IMR-90 (cell line): ENCODE data around the gene SLC29A2. TPM values are rescaled to one million over a fixed set of nuclear protein-coding genes. Genes with fewer than 3 reads are reported as not detected.

ENCODE experiments used
- ATAC-seq: fragments of 200-7000 bp; cut with Tn5 transposase; 2 replicates; pipeline ENCODE4 v1.9.1; 2020; ENCODE audit warnings: low read depth, mild to moderate bottlenecking, moderate library complexity
- BruUV-seq: library from RNA; stranded (reverse); fragments of 400-500 nt; replicated peaks from 2 replicates; lab custom pipeline; 2021; lab: Mats Ljungman, UMichigan
- CTCF ChIA-PET: fragments of 300-600 bp; formaldehyde crosslinking; extraction: SDS; loops from one replicate; lab custom pipeline; 2021; ENCODE audit warnings: antibody characterized with exemption; lab: Yijun Ruan, JAX
- POLR2A ChIA-PET: fragments of 300-600 bp; sonication (Branson Sonifier 250); formaldehyde crosslinking; loops from one replicate; lab custom pipeline; 2022; ENCODE audit warnings: antibody characterized with exemption; ENCODE audit not compliant: unreplicated experiment; lab: Charles Lee
- DNase-seq: peaks from one replicate; pipeline ENCODE4 v3.0.0; 2013
- H2AFZ ChIP-seq: replicated peaks from 2 replicates; pipeline ENCODE3; 2013; ENCODE audit warnings: low read length, mild to moderate bottlenecking; ENCODE audit not compliant: poor library complexity
- H2AK5ac ChIP-seq: 2 replicates; pipeline ENCODE4 v1.6.1; 2013; ENCODE audit warnings: low read depth, low read length, inconsistent platforms
- H2AK9ac ChIP-seq: replicated peaks from 2 replicates; pipeline ENCODE3; 2013; ENCODE audit warnings: mild to moderate bottlenecking, low read depth, low read length, moderate library complexity; ENCODE audit not compliant: poor library complexity
- H2BK120ac ChIP-seq: 2 replicates; pipeline ENCODE4 v1.6.1; 2013; ENCODE audit warnings: low read depth, low read length, inconsistent platforms
- H2BK15ac ChIP-seq: 3 replicates; pipeline ENCODE4 v1.6.1; 2013; ENCODE audit warnings: low read depth, low read length, inconsistent platforms
- H2BK20ac ChIP-seq: 2 replicates; pipeline ENCODE4 v1.6.1; 2013; ENCODE audit warnings: low read depth, mild to moderate bottlenecking, inconsistent platforms, low read length, moderate library complexity
- H2BK5ac ChIP-seq: 2 replicates; pipeline ENCODE4 v1.6.1; 2013; ENCODE audit warnings: mild to moderate bottlenecking, low read depth, low read length, inconsistent platforms; ENCODE audit not compliant: poor library complexity, severe bottlenecking
- H3K14ac ChIP-seq: replicated peaks from 2 replicates; pipeline ENCODE4 v1.6.1; 2013; ENCODE audit warnings: low read depth, low read length, inconsistent platforms
- H3K18ac ChIP-seq: 2 replicates; pipeline ENCODE4 v1.6.1; 2013; ENCODE audit warnings: low read depth, low read length, control low read depth
- H3K23ac ChIP-seq: 2 replicates; pipeline ENCODE4 v1.6.1; 2013; ENCODE audit warnings: low read depth, low read length, inconsistent platforms
- H3K27ac ChIP-seq: 2 replicates; pipeline ENCODE4 v1.5.1; 2013; ENCODE audit warnings: mild to moderate bottlenecking, control low read depth, low read length; ENCODE audit not compliant: insufficient read depth
- H3K27me3 ChIP-seq: 2 replicates; pipeline ENCODE4 v1.6.1; 2013; ENCODE audit warnings: low read length; ENCODE audit not compliant: control insufficient read depth, insufficient read depth
- H3K36me3 ChIP-seq: 2 replicates; pipeline ENCODE4 v1.6.1; 2013; ENCODE audit warnings: low read length, mixed read lengths; ENCODE audit not compliant: control insufficient read depth, insufficient read depth
- H3K4ac ChIP-seq: 2 replicates; pipeline ENCODE4 v1.6.1; 2013; ENCODE audit warnings: low read depth, low read length, inconsistent platforms
- H3K4me1 ChIP-seq: 2 replicates; pipeline ENCODE4 v1.6.1; 2013; ENCODE audit warnings: low read length, mixed read lengths; ENCODE audit not compliant: control insufficient read depth, insufficient read depth
- H3K4me2 ChIP-seq: 2 replicates; pipeline ENCODE4 v1.6.1; 2013; ENCODE audit warnings: low read depth, mild to moderate bottlenecking, control low read depth, low read length, moderate library complexity
- H3K4me3 ChIP-seq: 2 replicates; pipeline ENCODE4 v1.5.1; 2013; ENCODE audit warnings: low read depth, mild to moderate bottlenecking, control low read depth, low read length, moderate library complexity; ENCODE audit not compliant: insufficient read depth
- H3K56ac ChIP-seq: 2 replicates; pipeline ENCODE4 v1.6.1; 2013; ENCODE audit warnings: low read length, inconsistent platforms; ENCODE audit not compliant: insufficient read depth; ENCODE audit errors: extremely low read depth
- H3K79me1 ChIP-seq, 2 experiments: 2 replicates each; pipeline ENCODE4 v1.6.1; 2013; ENCODE audit warnings: low read length in 2 of 2, inconsistent platforms in 1 of 2, low read depth in 1 of 2
- H3K9ac ChIP-seq: 2 replicates; pipeline ENCODE4 v1.6.1; 2013; ENCODE audit warnings: low read depth, low read length, control low read depth
- H3K9me1 ChIP-seq: 2 replicates; pipeline ENCODE4 v1.6.1; 2013; ENCODE audit warnings: low read length, inconsistent platforms; ENCODE audit not compliant: insufficient read depth
- H3K9me3 ChIP-seq: 2 replicates; pipeline ENCODE4 v1.6.1; 2013; ENCODE audit warnings: low read length; ENCODE audit not compliant: control insufficient read depth, insufficient read depth
- H4K20me1 ChIP-seq: 2 replicates; pipeline ENCODE4 v1.6.1; 2013; ENCODE audit warnings: low read length, inconsistent platforms; ENCODE audit not compliant: insufficient read depth
- H4K5ac ChIP-seq: 2 replicates; pipeline ENCODE4 v1.6.1; 2013; ENCODE audit warnings: mild to moderate bottlenecking, low read depth, low read length, control low read depth
- H4K8ac ChIP-seq, 2 experiments: 2 replicates each; pipeline ENCODE4 v1.6.1; 2013; ENCODE audit warnings: low read depth in 2 of 2, low read length in 2 of 2, control low read depth in 1 of 2, inconsistent platforms in 1 of 2
- H4K91ac ChIP-seq: 2 replicates; pipeline ENCODE4 v1.6.1; 2013; ENCODE audit warnings: low read depth, low read length, inconsistent platforms; ENCODE audit not compliant: insufficient read depth
- BHLHE40 ChIP-seq: fragments of 150-350 bp; IDR thresholded peaks from 2 replicates; pipeline ENCODE4 v1.6.1; 2016; ENCODE audit warnings: mild to moderate bottlenecking, low read depth, low read length
- CEBPB ChIP-seq: IDR thresholded peaks from 2 replicates; pipeline ENCODE4 v1.6.1; 2012; ENCODE audit warnings: low read depth, low read length, improper control_type of control experiment
- CHD1 ChIP-seq: IDR thresholded peaks from 2 replicates; pipeline ENCODE4 v1.6.1; 2012; ENCODE audit warnings: low read depth, low read length, improper control_type of control experiment
- CTCF ChIP-seq: conservative IDR thresholded peaks from 2 replicates; pipeline ENCODE4 v1.5.1; 2012; ENCODE audit warnings: mild to moderate bottlenecking, low read depth, low read length, improper control_type of control experiment
- MAFK ChIP-seq: IDR thresholded peaks from 2 replicates; pipeline ENCODE4 v1.6.1; 2012; ENCODE audit warnings: low read depth, low read length, improper control_type of control experiment
- MAZ ChIP-seq: IDR thresholded peaks from 2 replicates; pipeline ENCODE4 v1.6.1; 2012; ENCODE audit warnings: low read depth, mild to moderate bottlenecking, low read length, improper control_type of control experiment, moderate library complexity, borderline replicate concordance
- NFE2L2 ChIP-seq: fragments of 150-350 bp; IDR thresholded peaks from 2 replicates; pipeline ENCODE4 v1.6.1; 2016; ENCODE audit warnings: low read depth, mild to moderate bottlenecking, low read length
- POLR2A ChIP-seq: IDR thresholded peaks from 2 replicates; pipeline ENCODE4 v1.6.1; 2012; ENCODE audit warnings: mild to moderate bottlenecking, low read depth, low read length
- RAD21 ChIP-seq: IDR thresholded peaks from 2 replicates; pipeline ENCODE4 v1.6.1; 2012; ENCODE audit warnings: low read length, improper control_type of control experiment
- RCOR1 ChIP-seq: IDR thresholded peaks from 2 replicates; pipeline ENCODE4 v1.6.1; 2012; ENCODE audit warnings: mild to moderate bottlenecking, low read length, improper control_type of control experiment; ENCODE audit not compliant: insufficient replicate concordance
- SMC3 ChIP-seq: fragments of 150-350 bp; IDR thresholded peaks from 2 replicates; pipeline ENCODE4 v1.6.1; 2016; ENCODE audit warnings: low read depth, mild to moderate bottlenecking, antibody characterized with exemption, low read length, moderate library complexity
- USF2 ChIP-seq: fragments of 150-350 bp; IDR thresholded peaks from 2 replicates; pipeline ENCODE4 v1.6.1; 2017; ENCODE audit warnings: mild to moderate bottlenecking, antibody characterized with exemption, low read length, low read depth
- WGBS, 2 experiments: methylation state at CpG; one replicate each; pipeline versions ENCODE4 v1.1.5 to v1.1.7; 2013; ENCODE audit warnings: missing lambda C conversion rate in 2 of 2; ENCODE audit not compliant: insufficient read length in 1 of 2; ENCODE audit errors: extremely low coverage in 2 of 2; 5-methylcytosine and 5-hydroxymethylcytosine counted together
- dilution Hi-C: fragments of 300-500 bp; cut with HindIII; formaldehyde crosslinking; loops from one replicate; pipeline ENCODE4 v1.14.3; 2018; ENCODE audit warnings: low sequenced_read_pairs; ENCODE audit not compliant: unreplicated experiment
- in situ Hi-C: fragments of 300-500 bp; cut with MboI; formaldehyde crosslinking; loops from 3 replicates; pipeline ENCODE4 v1.14.3; 2019; ENCODE audit warnings: low sequenced_read_pairs, inconsistent platforms, mixed read lengths
- intact Hi-C: fragments of 100-400 bp; cut with micrococcal nuclease; formaldehyde crosslinking; loops from 2 replicates; pipeline ENCODE4 v1.10.0; 2022
- polyA plus RNA-seq, 3 experiments: library from polyadenylated mRNA; depleted of rRNA; stranded (reverse); fragments of >200 nt; gene quantifications; 2 replicates each; pipeline ENCODE4 v1.2.3, GENCODE V29; 2012; ENCODE audit warnings: low replicate concordance in 1 of 3
- total RNA-seq: library from RNA; depleted of rRNA; stranded (reverse); fragments of >200 nt; gene quantifications from 2 replicates; pipeline ENCODE4 v1.2.3, GENCODE V29; 2012
- TF ChIP-seq, protein P1 (sequence below): fragments of 150-350 bp; IDR thresholded peaks from 2 replicates; pipeline ENCODE4 v1.6.1; 2016; ENCODE audit warnings: low read depth, mild to moderate bottlenecking, low read length, moderate library complexity, borderline replicate concordance

Gene SLC29A2
- total and polyA plus RNA-seq, 2 of the 4 experiments (the other 2 are of a cell fraction) = under 0.01 to 1.2 TPM

GRCh38 chr11:66386171-66387069 is 14.9 kb upstream of the SLC29A2 start:
- no peaks in the 10 kb centered on the region for H3K9me1 ChIP-seq
- in situ Hi-C loops = loop anchor here (5.0 kb wide), 1 partner anchor 79 kb away; no protein-coding TSS in a partner anchor
- intact Hi-C loops = loop anchor here (1.0 to 5.0 kb wide), 2 partner anchors 46 to 75 kb away; no protein-coding TSS in a partner anchor
- H3K9me3 ChIP-seq = no peaks in the 10 kb centered on the region
- 0 out of 2 replicates have a peak overlapping the region, but pooled peaks have one; percentile 51 for H3K14ac ChIP-seq
- H4K20me1 ChIP-seq = no peaks in the 10 kb centered on the region
- H2BK20ac ChIP-seq = no peak overlapping the region
- H3K4ac ChIP-seq = no peak overlapping the region
- DNase-seq (peak; percentile 80), ATAC-seq (peak; percentile 90)
- H3K18ac ChIP-seq = no peak overlapping the region
- no peak overlapping the region for H3K27ac ChIP-seq
- no peaks in the 10 kb centered on the region for H3K79me1 ChIP-seq
- H3K4me2 ChIP-seq = peak overlapping the region; percentile 74
- H4K5ac ChIP-seq = no peak overlapping the region
- POLR2A ChIA-PET = interaction anchor here (0.7 to 1.1 kb wide), 2 partner anchors 74 to 93 kb away, joined by 3 to 5 read pairs; no protein-coding TSS in a partner anchor
- H3K36me3 ChIP-seq = no peaks in the 10 kb centered on the region
- no peak overlapping the region for H3K23ac ChIP-seq
- H4K91ac ChIP-seq = no peak overlapping the region
- no TSS peak for BruUV-seq
- H2BK120ac ChIP-seq = no peak overlapping the region
- H2AK9ac ChIP-seq = no peak overlapping the region
- peak overlapping the region in 1 of 2 experiments; percentile 51; a peak in 1 of 4 replicates for H4K8ac ChIP-seq
- H3K4me3 ChIP-seq = peak overlapping the region; percentile 23; the same call in 1 of the 2 replicates
- dilution Hi-C loops = no loop called here
- CTCF ChIA-PET = interaction anchor here (0.5 to 2.1 kb wide), 14 partner anchors 9 to 128 kb away, joined by 3 to 11 read pairs (median 3); partner anchors contain the start of gene B4GAT1
- peaks cover 7% of the 10 kb centered on the region for H3K27me3 ChIP-seq
- H2BK15ac ChIP-seq = no peak overlapping the region
- H2BK5ac ChIP-seq = no peak overlapping the region
- WGBS, 2 experiments = 3% methylated on average over 14 of the region's 20 CpGs; no CpG with 5 or more reads in 1 of the 2 experiments
- peak overlapping the region; percentile 39; the same call in 1 of the 2 replicates for H3K9ac ChIP-seq
- no peak overlapping the region for H3K56ac ChIP-seq
- no peaks in the 10 kb centered on the region for H3K4me1 ChIP-seq
- H2AK5ac ChIP-seq = no peak overlapping the region
- H2AFZ ChIP-seq = peak overlapping the region; percentile 89
- TF ChIP-seq POLR2A (no peak), MAFK (no peak), CHD1 (no peak), CEBPB (peak; percentile 93), NFE2L2 (no peak), CTCF (peak; percentile 90), BHLHE40 (no peak), MAZ (no peak), USF2 (no peak), RCOR1 (no peak), RAD21 (peak; percentile 67), SMC3 (peak; percentile 67)
- TF ChIP-seq, protein P1, sequence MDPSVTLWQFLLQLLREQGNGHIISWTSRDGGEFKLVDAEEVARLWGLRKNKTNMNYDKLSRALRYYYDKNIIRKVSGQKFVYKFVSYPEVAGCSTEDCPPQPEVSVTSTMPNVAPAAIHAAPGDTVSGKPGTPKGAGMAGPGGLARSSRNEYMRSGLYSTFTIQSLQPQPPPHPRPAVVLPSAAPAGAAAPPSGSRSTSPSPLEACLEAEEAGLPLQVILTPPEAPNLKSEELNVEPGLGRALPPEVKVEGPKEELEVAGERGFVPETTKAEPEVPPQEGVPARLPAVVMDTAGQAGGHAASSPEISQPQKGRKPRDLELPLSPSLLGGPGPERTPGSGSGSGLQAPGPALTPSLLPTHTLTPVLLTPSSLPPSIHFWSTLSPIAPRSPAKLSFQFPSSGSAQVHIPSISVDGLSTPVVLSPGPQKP = no peak
